Keratinocyte (primary cell): ENCODE data around the gene CAPRIN2. TPM values are rescaled to one million over a fixed set of nuclear protein-coding genes. Genes with fewer than 3 reads are reported as not detected.
A peak's percentile ranks its signal among the peaks of the same experiment; 100 is the strongest.

Experiments used
- DNase-seq: peaks from one replicate; pipeline ENCODE4 v3.0.0-alpha.2; 2011; ENCODE audit warnings: low read depth, missing footprints, low spot score
- FAIRE-seq: peaks from 2 replicates; lab custom pipeline; 2011; peaks lifted over from hg19 to GRCh38; lab: Jason Lieb, UNC
- H2AFZ ChIP-seq: 2 replicates; pipeline ENCODE4 v1.6.0; 2012; ENCODE audit warnings: low read length, control low read depth, inconsistent platforms; ENCODE audit not compliant: control insufficient read depth
- H3K27ac ChIP-seq: 2 replicates; pipeline ENCODE4 v1.5.1; 2011; ENCODE audit warnings: low read length; ENCODE audit not compliant: control insufficient read depth, insufficient read depth
- H3K27me3 ChIP-seq: 3 replicates; pipeline ENCODE4 v1.6.0; 2011; ENCODE audit warnings: low read length; ENCODE audit not compliant: control insufficient read depth, insufficient read depth; ENCODE audit errors: extremely low read depth
- H3K36me3 ChIP-seq, 2 experiments: 2 replicates in 1 of 2; 3 replicates in 1 of 2; pipeline ENCODE4 v1.5.1; 2011; ENCODE audit warnings: low read length in 2 of 2, mild to moderate bottlenecking in 1 of 2; ENCODE audit not compliant: control insufficient read depth in 2 of 2, insufficient read depth in 2 of 2; ENCODE audit errors: extremely low read depth in 1 of 2
- H3K4me1 ChIP-seq: 3 replicates; pipeline ENCODE4 v1.5.1; 2011; ENCODE audit warnings: low read length; ENCODE audit not compliant: control insufficient read depth, insufficient read depth; ENCODE audit errors: extremely low read depth
- H3K4me2 ChIP-seq: 3 replicates; pipeline ENCODE4 v1.6.0; 2011; ENCODE audit warnings: low read depth, low read length; ENCODE audit not compliant: control insufficient read depth, insufficient read depth; ENCODE audit errors: extremely low read depth
- H3K4me3 ChIP-seq, 3 experiments: fragments of 200-600 bp in 1 of 3; sonication (generic) in 1 of 3; 2 replicates in 2 of 3; 3 replicates in 1 of 3; pipeline ENCODE4 v1.5.1; 2011 to 2016; ENCODE audit warnings: low read length in 3 of 3, mild to moderate bottlenecking in 3 of 3, control low read depth in 2 of 3, inconsistent platforms in 1 of 3, low read depth in 1 of 3, mixed read lengths in 1 of 3, mixed run types in 1 of 3, moderate library complexity in 1 of 3; ENCODE audit not compliant: control insufficient read depth in 2 of 3, insufficient read depth in 2 of 3; ENCODE audit errors: extremely low read depth in 1 of 3
- H3K79me2 ChIP-seq: 2 replicates; pipeline ENCODE4 v1.6.0; 2012; ENCODE audit warnings: low read length; ENCODE audit not compliant: control insufficient read depth, insufficient read depth
- H3K9ac ChIP-seq: 3 replicates; pipeline ENCODE4 v1.6.0; 2011; ENCODE audit warnings: low read length; ENCODE audit not compliant: control insufficient read depth, insufficient read depth; ENCODE audit errors: extremely low read depth
- H3K9me1 ChIP-seq: 3 replicates; pipeline ENCODE4 v1.6.0; 2011; ENCODE audit warnings: low read length; ENCODE audit not compliant: control insufficient read depth, insufficient read depth; ENCODE audit errors: extremely low read depth
- H3K9me3 ChIP-seq: 2 replicates; pipeline ENCODE4 v1.5.1; 2012; ENCODE audit warnings: low read depth, low read length; ENCODE audit not compliant: control insufficient read depth
- H4K20me1 ChIP-seq: 3 replicates; pipeline ENCODE4 v1.6.0; 2011; ENCODE audit warnings: low read length; ENCODE audit not compliant: control insufficient read depth, insufficient read depth; ENCODE audit errors: extremely low read depth
- EZH2 ChIP-seq: IDR thresholded peaks from one replicate; pipeline ENCODE4 v1.6.1; 2012; ENCODE audit warnings: inconsistent platforms, mild to moderate bottlenecking, low read length, moderate library complexity
- dilution Hi-C: fragments of 300-500 bp; cut with MboI; formaldehyde crosslinking; loops from one replicate; pipeline ENCODE4 v1.7.0; 2020; ENCODE audit warnings: low sequenced_read_pairs; ENCODE audit not compliant: extremely low pct_ligation_motif_present
- polyA plus RNA-seq, 5 experiments: library from polyadenylated mRNA; depleted of rRNA in 3 of 5; stranded (reverse) in 3 of 5; stranded (forward) in 1 of 5; unstranded in 1 of 5; fragments of >200 nt; gene quantifications; 1 replicate in 1 of 5; 2 replicates in 3 of 5; 3 replicates in 1 of 5; pipeline versions ENCODE4 v1.2.1 to v1.2.3, GENCODE V29; 2011 to 2012; ENCODE audit warnings: missing spikeins in 2 of 5, low read depth in 1 of 5, low replicate concordance in 1 of 5
- TF ChIP-seq, protein P1 (sequence below), 3 experiments: IDR thresholded peaks in 1 of 3; conservative IDR thresholded peaks in 1 of 3; optimal IDR thresholded peaks in 1 of 3; 2 replicates in 2 of 3; 3 replicates in 1 of 3; pipeline versions ENCODE3 to v1.5.1; 2011; ENCODE audit warnings: low read length in 3 of 3, mild to moderate bottlenecking in 3 of 3, moderate library complexity in 2 of 3, control low read depth in 1 of 3, inconsistent platforms in 1 of 3; ENCODE audit not compliant: insufficient read depth in 2 of 3; ENCODE audit errors: extremely low read depth in 1 of 3

The CAPRIN2 gene
- polyA plus RNA-seq, 1 donor (not counting 4 experiments of a cell fraction or from before 2014, with no cell fraction given), result 32.4 TPM

DNA sequence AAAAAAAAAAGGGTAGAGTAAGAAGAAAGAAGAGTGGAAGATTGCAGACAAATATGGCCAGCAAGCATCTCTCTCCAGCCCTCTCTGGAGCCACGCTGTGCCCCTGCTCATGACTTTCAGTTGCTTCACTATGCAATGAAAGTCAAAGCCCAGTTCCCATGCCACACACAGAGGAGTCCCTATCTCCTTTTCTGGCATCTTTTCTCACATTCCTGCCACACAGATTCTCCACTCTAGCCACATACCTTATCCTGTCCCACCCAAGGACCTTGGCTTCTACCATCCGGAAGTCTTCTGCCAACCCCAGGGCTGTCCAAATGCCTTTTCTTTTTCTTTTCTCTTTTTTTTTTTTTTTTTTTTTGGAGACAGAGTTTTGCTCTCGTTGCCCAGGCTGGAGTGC is 39.3 kb upstream of the CAPRIN2 start:
- H3K4me3 ChIP-seq, result no peak overlapping the region
- H4K20me1 ChIP-seq, result no peaks in the 10 kb centered on the region
- H3K9me1 ChIP-seq, result no peaks in the 10 kb centered on the region
- no peaks in the 10 kb centered on the region for H3K79me2 ChIP-seq
- H3K36me3 ChIP-seq, result no peaks in the 10 kb centered on the region
- DNase-seq (no peak), FAIRE-seq (no peak)
- H3K4me2 ChIP-seq, result peak overlapping the region; percentile 87
- H2AFZ ChIP-seq, result no peak overlapping the region
- dilution Hi-C loops, result no loop called here
- H3K9ac ChIP-seq, result peak overlapping the region; percentile 11
- H3K9me3 ChIP-seq, result no peaks in the 10 kb centered on the region
- TF ChIP-seq, protein P1, sequence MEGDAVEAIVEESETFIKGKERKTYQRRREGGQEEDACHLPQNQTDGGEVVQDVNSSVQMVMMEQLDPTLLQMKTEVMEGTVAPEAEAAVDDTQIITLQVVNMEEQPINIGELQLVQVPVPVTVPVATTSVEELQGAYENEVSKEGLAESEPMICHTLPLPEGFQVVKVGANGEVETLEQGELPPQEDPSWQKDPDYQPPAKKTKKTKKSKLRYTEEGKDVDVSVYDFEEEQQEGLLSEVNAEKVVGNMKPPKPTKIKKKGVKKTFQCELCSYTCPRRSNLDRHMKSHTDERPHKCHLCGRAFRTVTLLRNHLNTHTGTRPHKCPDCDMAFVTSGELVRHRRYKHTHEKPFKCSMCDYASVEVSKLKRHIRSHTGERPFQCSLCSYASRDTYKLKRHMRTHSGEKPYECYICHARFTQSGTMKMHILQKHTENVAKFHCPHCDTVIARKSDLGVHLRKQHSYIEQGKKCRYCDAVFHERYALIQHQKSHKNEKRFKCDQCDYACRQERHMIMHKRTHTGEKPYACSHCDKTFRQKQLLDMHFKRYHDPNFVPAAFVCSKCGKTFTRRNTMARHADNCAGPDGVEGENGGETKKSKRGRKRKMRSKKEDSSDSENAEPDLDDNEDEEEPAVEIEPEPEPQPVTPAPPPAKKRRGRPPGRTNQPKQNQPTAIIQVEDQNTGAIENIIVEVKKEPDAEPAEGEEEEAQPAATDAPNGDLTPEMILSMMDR (optimal IDR thresholded peaks at IDR 0.05 in 1 of 3, IDR thresholded peaks at IDR 0.05 in 1 of 3, conservative IDR thresholded peaks at IDR 0.05 in 1 of 3; ENCODE audit: extremely low read depth in 1 of 3, insufficient read depth in 2 of 3, low read length in 3 of 3), result no peak
- no peak for TF ChIP-seq EZH2
- H3K27me3 ChIP-seq, result no peaks in the 10 kb centered on the region
- H3K27ac ChIP-seq, result peak overlapping the region; percentile 87
- peaks cover 43% of the 10 kb centered on the region for H3K4me1 ChIP-seq

DNA sequence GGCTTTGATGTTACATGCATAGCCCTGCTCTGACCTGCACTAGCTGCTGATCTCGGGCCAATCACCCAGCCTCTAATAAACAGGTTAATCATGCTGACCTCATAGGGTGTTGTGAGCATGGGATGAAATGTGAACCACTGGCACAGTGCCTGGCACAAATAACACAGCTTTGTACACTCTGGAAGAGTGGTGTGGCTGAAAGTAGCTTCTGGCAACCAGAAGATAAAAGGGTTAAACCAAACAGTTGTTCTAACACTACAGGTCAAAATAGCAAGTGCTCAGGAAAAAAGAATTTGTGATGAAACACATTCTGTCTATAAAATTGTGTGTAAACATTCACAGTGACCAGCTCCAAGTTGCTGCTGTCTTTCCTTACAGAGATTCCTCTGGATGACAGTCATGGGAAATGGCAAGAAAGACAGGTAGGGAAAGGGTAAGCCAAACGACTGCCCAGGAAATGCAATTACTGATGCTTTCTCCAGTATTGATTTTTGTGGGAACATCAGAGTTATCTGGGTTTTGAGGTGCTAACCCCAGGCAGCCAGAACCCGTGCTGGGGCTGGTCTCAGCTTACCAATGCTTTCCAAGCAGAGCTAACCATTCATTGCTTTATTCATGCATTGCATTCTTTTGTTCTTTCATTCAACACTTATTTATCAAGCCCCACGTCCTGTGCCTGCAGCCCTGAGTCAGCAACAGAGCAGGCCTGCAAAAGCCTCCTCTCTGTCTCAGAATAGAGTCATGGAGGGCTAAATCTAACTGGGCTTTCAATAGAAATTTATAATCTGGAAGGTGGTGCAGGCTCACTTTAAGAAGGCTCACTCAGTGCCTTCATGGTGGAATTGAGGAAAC is 38.1 kb upstream of the CAPRIN2 start:
- Histone ChIP-seq H3K4me1 (peaks cover 43% of the 10 kb centered on the region), H3K36me3 (no peaks in the 10 kb centered on the region), H3K9me1 (no peaks in the 10 kb centered on the region), H3K79me2 (no peaks in the 10 kb centered on the region), H3K4me3 (no peak overlapping the region), H3K9me3 (no peaks in the 10 kb centered on the region), H3K27ac (peak overlapping the region; percentile 83), H2AFZ (peak overlapping the region; percentile 6), H3K4me2 (peak overlapping the region; percentile 72), H3K27me3 (no peaks in the 10 kb centered on the region), H4K20me1 (no peaks in the 10 kb centered on the region), H3K9ac (peak overlapping the region; percentile 46)
- dilution Hi-C loops, result no loop called here
- TF ChIP-seq, protein P1 (optimal IDR thresholded peaks at IDR 0.05 in 1 of 3, IDR thresholded peaks at IDR 0.05 in 1 of 3, conservative IDR thresholded peaks at IDR 0.05 in 1 of 3; ENCODE audit: extremely low read depth in 1 of 3, insufficient read depth in 2 of 3, low read length in 3 of 3), result no peak
- no peak for TF ChIP-seq EZH2
- FAIRE-seq (peak; percentile 99), DNase-seq (no peak)
